GM19468 (cell line): ENCODE measurements around the gene USP12.
"Not testable (repeated sequence)": the region's sequence is repeated elsewhere in the genome, so short reads cannot be mapped to it uniquely, and the experiment has no call there.

Experiments
- ATAC-seq: cut with Tn5 transposase; IDR thresholded peaks from one replicate; pipeline ENCODE4 v1.9.1; 2021; ENCODE audit warnings: mild to moderate bottlenecking, moderate library complexity, moderate number of reproducible peaks; ENCODE audit not compliant: unreplicated experiment; ENCODE audit errors: extremely low read depth

USP12 gene

DNA sequence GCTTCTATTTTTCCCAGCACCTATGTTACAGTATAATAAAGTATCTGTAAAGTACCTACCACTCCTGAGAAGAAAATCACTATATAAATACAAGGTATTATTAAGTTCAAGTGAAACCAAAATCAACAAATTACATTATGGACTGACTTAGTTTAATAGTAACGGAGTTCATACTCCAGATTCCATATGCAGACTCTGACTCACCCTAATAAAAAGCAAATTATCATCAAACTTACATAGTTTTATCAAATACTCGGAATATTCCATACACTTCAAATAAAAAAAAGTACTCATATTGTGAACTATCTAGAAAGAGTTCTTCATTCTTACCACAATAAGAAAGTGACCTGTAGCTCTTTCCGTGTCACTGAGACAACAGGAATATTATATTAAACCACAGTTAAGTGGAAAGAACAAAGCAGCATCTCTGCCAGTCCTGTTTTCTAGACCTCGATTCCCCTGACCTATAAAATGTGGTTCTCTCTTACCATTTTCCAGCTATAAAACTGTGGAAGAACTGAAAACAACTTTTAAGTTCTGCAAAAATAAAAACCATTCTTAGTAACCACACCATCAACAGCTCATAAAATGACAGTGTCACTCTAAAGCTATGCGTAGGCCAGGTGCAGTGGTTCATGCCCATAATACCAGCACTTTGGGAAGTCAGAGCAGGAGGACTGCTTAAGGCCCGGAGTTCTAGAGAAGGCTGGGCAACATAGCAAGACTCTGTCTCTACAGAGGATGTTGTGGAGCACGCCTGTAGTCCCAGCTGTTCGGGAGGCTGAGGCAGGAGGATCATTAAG, 42.6 kb downstream of the USP12 start:
- ATAC-seq = no peak

GRCh38 chr13:27126859-27127258, 44.8 kb downstream of the USP12 start:
- no peak for ATAC-seq

DNA sequence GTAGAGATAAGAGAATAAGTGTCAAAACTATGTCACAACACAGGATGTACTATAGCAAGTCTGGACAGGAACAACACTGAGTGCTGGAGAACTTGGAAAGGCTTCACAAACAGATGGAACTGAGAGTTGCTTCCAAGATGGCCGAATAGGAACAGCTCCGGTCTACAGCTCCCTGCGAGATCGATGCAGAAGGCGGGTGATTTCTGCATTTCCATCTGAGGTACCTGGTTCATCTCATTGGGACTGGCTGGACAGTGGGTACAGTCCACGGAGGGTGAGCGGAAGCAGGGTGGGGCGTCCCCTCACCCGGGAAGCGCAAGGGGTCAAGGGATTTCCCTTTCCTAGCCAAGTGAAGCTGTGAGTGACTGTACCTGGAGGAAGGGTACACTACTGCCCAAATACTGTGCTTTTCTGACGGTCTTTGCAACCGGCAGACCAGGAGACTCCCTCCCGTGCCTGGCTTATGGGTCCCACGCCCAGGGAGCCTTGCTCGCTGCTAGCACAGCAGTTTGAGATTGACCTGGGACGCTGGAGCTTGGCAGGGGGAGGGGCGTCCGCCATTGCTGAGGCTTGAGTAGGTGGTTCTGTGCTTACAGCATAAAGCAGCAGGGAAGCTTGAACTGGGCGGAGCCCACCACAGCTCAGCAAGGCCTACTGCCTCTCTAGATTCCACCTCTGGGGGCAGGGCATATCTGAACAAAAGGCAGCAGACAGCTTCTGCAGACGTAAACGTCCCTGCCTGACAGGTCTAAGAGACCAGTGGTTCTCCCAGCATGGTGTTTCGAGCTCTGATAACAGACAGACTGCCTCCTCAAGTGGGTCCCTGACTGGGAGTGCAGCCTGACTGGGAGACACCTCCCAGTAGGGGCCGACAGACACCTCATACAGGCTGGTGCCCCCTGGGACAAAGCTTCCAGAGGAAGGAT, 46.0 kb downstream of the USP12 start:
- no peak for ATAC-seq

- no peak for ATAC-seq
These were observed 47.0 kb downstream of the USP12 start for GRCh38 chr13:27124571-27124970.

DNA sequence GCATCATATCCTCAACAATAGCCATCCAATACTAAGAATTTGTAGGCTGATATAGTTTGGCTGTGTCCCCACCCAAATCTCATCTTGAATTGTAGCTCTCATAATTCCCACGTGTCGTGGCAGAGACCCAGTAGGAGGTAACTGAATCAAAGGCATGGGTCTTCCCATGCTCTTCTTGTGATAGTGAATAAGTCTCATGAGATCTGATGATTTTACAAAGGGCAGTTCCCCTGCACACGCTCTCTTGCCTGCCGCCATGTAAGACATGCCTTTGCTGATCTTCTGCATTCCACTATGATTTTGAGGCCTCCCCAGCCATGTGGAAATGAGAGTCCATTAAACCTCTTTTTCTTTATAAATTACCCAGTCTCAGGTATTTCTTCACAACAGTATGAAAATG, 48.2 kb downstream of the USP12 start:
- ATAC-seq = not testable (repeated sequence)

GRCh38 chr13:27122036-27122435, 49.6 kb downstream of the USP12 start:
- no peak for ATAC-seq

DNA sequence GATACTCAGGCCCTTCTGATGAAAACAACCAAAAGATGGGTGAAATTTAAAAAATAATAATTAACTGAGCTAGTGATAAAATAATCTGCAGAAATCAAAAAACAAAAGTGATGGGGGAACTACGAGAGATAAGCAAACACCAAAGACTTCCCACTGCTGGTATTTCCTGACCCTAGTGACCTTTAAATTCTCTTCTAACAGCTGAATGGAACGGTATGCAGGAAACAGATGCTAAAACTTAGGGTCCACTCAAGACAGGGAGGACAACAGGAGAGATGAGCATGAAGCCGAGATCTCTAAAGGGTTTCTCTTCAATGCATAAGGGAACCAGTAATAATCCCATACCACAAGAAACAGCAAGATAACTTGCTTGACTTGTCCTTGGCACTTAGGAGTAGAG, 50.8 kb downstream of the USP12 start:
- no peak for ATAC-seq

DNA sequence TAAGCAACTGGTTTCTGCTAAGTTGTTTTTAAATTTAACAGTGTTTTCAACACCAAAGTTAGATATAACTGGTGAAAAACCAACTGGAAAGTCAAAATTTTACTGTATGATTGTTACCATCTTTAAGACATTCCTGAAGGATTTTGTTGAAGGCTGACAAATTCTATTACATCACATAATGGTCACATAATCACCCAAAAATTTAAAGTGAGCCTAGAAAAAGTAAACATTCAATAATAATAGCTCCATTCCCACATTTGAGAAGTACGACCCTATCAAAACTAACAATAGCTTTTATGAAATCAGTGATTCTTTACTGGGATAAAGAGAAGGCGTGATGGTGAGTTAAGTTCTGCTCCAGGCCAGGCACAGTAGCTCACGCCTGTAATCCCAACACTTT, 51.6 kb downstream of the USP12 start:
- ATAC-seq = no peak

GRCh38 chr13:27118428-27119054, 53.1 kb downstream of the USP12 start:
- no peak for ATAC-seq

DNA sequence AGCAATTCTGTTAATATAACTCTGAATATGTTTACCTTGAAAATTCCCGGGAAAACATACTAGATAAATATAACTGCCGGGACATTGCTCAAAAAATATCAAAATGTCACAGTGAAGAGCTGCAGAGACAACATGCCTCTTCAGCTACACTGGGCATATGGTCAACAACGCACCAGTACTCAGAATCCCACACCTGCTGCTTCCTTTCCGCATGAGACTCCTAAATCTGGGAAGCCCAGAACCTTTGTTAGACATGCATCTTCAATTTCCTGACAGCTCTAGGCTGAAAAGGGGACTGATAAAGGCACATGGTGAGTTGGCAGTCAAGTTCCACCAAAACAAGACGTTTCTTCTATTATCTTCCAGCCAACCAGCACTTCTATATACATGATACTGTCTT, 53.7 kb downstream of the USP12 start:
- ATAC-seq = no peak

DNA sequence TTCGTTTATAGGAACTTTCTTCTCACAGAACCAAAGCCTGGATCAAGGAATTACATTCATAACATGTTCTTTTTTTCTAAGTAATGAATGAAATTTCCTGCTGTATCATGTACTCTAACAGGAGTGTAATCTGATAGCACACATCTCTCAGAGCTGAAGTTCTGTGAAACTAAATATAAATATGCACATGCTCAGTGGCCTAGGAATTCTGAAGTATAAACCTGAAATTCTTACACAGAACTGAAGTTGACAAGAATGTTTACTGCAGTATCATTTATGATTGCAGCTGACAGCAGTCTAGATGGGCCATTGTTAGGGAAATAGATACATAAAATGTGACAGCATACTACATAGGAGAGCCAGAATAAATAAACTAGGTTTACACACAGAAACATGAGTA, 54.5 kb downstream of the USP12 start:
- no peak for ATAC-seq

DNA sequence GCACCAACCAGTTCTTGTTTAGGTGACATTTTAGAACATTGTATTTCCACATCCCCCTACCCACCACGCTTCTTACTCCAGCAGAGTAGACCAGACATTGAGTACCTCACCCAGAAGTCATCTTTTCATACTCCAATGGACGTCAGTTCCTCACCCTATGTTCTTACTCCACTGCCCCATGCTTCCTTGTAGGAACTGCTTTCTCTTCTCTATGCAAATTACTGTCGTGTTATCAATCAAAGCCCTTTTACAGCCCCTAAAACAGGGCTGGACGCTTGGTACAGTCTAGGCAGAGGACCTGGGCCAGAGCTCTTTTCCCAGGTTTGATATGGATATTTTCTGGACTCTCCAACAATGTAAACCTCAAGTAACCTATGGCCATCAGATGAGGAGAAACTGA, 58.2 kb downstream of the USP12 start:
- ATAC-seq = no peak

- no peak for ATAC-seq
These were observed 59.6 kb downstream of the USP12 start for GRCh38 chr13:27112006-27112405.

DNA sequence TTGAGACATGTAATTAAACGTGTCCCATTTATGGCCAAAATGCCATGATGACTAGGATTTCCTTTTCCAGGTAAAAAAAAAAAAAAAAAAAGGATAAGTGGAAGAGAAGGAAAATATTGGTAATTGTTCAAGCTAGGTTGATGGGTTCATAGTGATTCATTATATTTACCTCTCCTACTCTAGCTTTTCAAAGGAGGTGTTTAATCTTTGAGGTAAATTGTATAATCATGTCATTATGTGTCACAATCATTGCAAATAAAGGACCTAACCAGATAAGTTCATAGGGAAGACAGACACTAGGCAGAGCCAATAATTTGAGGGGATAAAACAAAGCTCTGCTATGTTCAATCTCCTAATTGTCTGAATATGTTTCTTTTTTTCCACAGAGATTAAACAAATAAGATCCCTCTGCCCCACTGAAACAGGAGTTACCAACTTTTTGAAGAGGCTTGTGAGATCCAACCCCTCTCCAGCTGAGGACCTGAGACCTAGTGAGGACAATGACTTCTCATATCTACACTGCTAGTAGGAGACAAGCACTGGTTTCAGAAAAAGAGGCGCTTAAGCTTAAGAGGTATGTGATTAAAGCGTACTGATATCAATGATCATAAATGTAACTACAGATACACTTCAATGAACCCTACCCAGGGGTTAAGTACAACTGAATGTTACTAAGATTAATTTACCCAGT, 61.4 kb downstream of the USP12 start:
- no peak for ATAC-seq

DNA sequence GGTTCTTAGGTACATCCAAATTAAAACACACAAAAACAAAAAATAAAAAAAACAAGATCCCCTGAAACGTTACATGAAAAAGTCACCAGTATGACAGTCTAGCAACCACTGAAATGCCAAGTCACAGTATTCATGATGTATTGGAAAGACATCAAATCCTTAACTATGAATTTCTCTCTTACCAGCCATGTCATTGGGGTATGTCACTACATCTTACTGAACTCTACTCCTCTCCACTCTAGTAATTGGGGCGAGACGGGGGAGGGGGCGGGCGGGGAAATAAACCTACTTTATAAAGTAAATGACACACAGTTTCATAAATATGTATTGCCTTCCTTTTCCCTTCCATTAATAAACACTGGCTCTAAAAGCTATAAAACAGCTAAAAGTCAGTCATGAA, 65.5 kb downstream of the USP12 start:
- ATAC-seq = no peak

GRCh38 chr13:27104606-27105005, 67.0 kb downstream of the USP12 start:
- ATAC-seq = no peak

DNA sequence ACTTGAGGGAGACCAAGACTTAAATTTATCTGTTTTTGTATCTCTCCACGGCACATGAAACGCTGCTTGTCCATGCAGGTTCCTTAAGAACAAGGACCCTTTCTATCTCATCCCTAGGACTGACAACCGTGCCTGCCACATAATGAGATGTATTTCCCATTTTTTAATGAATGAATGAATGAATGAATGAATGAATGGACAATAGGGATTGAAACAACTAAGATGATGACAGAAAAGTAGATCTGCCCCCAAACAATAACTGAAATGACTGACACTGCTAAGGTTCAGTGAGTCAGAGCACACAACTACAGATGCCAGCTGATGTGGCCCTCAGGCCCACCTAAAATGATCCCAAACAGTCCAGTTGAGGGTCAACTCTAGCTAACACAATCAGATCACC, 69.8 kb downstream of the USP12 start:
- ATAC-seq = no peak

GRCh38 chr13:27101289-27101688, 70.3 kb downstream of the USP12 start:
- no peak for ATAC-seq

DNA sequence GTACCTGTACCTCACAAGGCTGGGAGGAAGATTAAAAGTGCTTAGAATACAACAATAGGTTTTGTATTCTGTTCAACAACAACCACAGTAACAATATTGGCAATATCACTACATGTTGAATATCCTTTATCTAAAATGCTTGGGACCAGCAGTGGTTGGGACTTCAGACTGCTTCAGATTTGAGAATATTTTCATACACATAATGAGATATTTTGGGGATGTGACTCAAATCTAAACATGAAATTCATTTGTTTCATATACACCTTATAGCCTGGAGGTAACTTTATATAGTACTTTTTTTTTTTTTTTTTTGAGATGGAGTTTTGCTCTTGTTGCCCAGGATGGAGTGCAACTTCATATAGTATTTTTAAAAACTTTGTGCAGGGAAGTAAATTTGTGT, 73.9 kb downstream of the USP12 start:
- ATAC-seq = no peak

DNA sequence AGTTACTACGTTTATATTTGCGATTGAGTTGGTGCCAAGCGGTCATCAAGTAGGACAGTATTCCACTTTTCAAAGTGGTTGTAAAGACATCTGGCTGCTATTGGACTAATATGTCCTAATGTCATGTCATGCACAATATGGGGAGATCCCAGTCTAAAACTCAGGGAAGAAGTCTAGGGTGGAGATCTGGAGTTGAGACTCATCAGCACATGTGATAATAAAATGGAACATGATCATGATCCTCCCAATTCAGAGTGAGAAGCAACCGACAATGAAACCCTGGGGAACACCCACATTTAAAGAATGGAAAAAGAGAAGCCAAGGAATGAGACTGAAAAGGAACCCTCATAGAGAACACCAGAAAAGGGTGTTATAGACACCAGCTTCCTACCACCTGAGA, 80.2 kb downstream of the USP12 start:
- no peak for ATAC-seq
